ENCODE data around the gene SYCN. TPM values are rescaled to one million over a fixed set of nuclear protein-coding genes. Genes with fewer than 3 reads are reported as not detected.

The SYCN gene
- total RNA-seq, 5 donors from 2014 or later (not counting 1 experiment from before 2014, with no cell fraction given) = 0.82 to 1.7 (median 1.1) TPM; not detected in 2

- H3K9me3 ChIP-seq = no peaks in the 10 kb centered on the region
- Mint-ChIP-seq H3K9me3 (no peaks in the 10 kb centered on the region), H3K4me1 (peaks cover 22 to 26% (median 22%) of the 10 kb centered on the region in 3 donors), H3K27me3 (peaks cover 27 to 60% of the 10 kb centered on the region in 2 donors), H3K27ac (no peak overlapping the region), H3K4me3 (no peak overlapping the region), H3K36me3 (no peaks in the 10 kb centered on the region)
- ChIA-PET POLR2A (no interaction called here), CTCF (no interaction called here)
- no peaks in the 10 kb centered on the region for H3K36me3 ChIP-seq (ENCODE audit: control insufficient read depth in 2 of 2, extremely low read depth in 1 of 2, insufficient read depth in 1 of 2, low read length in 1 of 2)
- H3K27ac ChIP-seq (ENCODE audit: low read length) = no peak overlapping the region
- peaks cover 0 to 22% of the 10 kb centered on the region in 2 experiments for H3K4me1 ChIP-seq (ENCODE audit: control insufficient read depth in 1 of 2, extremely low read depth in 1 of 2, insufficient read depth in 2 of 2, low read length in 2 of 2)
- ATAC-seq (replicated peaks in 1 of 4) = no peak
- no peak overlapping the region for H3K4me3 ChIP-seq (ENCODE audit: control insufficient read depth in 1 of 2, extremely low read depth in 1 of 2, low read length in 1 of 2)
- DNase-seq = no peak
- peaks cover 0 to 71% of the 10 kb centered on the region in 2 experiments for H3K27me3 ChIP-seq (replicated peaks in 1 of 2; ENCODE audit: control insufficient read depth in 2 of 2, extremely low read depth in 1 of 2, insufficient read depth in 2 of 2, low read length in 1 of 2)
- 80% methylated on average over 1 of the region's 2 CpGs for WGBS (ENCODE audit: insufficient coverage)
These were observed 11.2 kb downstream of the SYCN start for GRCh38 chr19:39192846-39193245.

- POLR2A ChIA-PET = no interaction called here
- peaks cover 19 to 49% of the 10 kb centered on the region in 2 donors for H3K27me3 Mint-ChIP-seq
- WGBS (ENCODE audit: insufficient coverage) = 86% methylated on average over 7 of the region's 11 CpGs
These were observed 13.3 kb downstream of the SYCN start for GRCh38 chr19:39190768-39191167.

GRCh38 chr19:39188960-39189359, 15.1 kb downstream of the SYCN start:
- H3K4me1 Mint-ChIP-seq = no peaks in the 10 kb centered on the region
- no peaks in the 10 kb centered on the region for H3K9me3 Mint-ChIP-seq
- ChIA-PET CTCF (interaction anchor here in 1 of 2 donors (0.6 kb wide), 1 partner anchor 1320 kb away, joined by 4 read pairs; no protein-coding TSS in a partner anchor), POLR2A (no interaction called here)
- H3K27me3 Mint-ChIP-seq = peaks cover 12 to 35% of the 10 kb centered on the region in 2 donors
- 74% methylated on average over 4 of the region's 6 CpGs for WGBS (ENCODE audit: insufficient coverage)
- ATAC-seq (replicated peaks in 1 of 4) (no peak), DNase-seq (no peak)
- H3K36me3 ChIP-seq (ENCODE audit: control insufficient read depth in 2 of 2, extremely low read depth in 1 of 2, insufficient read depth in 1 of 2, low read length in 1 of 2) = no peaks in the 10 kb centered on the region
- no peaks in the 10 kb centered on the region for H3K36me3 Mint-ChIP-seq
- no peaks in the 10 kb centered on the region for H3K4me1 ChIP-seq (ENCODE audit: control insufficient read depth in 1 of 2, extremely low read depth in 1 of 2, insufficient read depth in 2 of 2, low read length in 2 of 2)
- H3K27ac ChIP-seq (ENCODE audit: low read length) = no peak overlapping the region
- no peak overlapping the region for H3K4me3 Mint-ChIP-seq
- no peak overlapping the region for H3K27ac Mint-ChIP-seq
- H3K27me3 ChIP-seq (replicated peaks in 1 of 2; ENCODE audit: control insufficient read depth in 2 of 2, extremely low read depth in 1 of 2, insufficient read depth in 2 of 2, low read length in 1 of 2) = peaks cover 0 to 40% of the 10 kb centered on the region in 2 experiments
- H3K9me3 ChIP-seq = no peaks in the 10 kb centered on the region
- no peak overlapping the region for H3K4me3 ChIP-seq (ENCODE audit: control insufficient read depth in 1 of 2, extremely low read depth in 1 of 2, low read length in 1 of 2)

More at GRCh38 chr19:39190768-39191167, 13.3 kb downstream of the SYCN start:
- Histone ChIP-seq H3K9me3 (no peaks in the 10 kb centered on the region), H3K36me3 (ENCODE audit: control insufficient read depth in 2 of 2, extremely low read depth in 1 of 2, insufficient read depth in 1 of 2, low read length in 1 of 2) (no peaks in the 10 kb centered on the region), H3K4me1 (ENCODE audit: control insufficient read depth in 1 of 2, extremely low read depth in 1 of 2, insufficient read depth in 2 of 2, low read length in 2 of 2) (peaks cover 0 to 8% of the 10 kb centered on the region in 2 experiments), H3K27me3 (replicated peaks in 1 of 2; ENCODE audit: control insufficient read depth in 2 of 2, extremely low read depth in 1 of 2, insufficient read depth in 2 of 2, low read length in 1 of 2) (peaks cover 0 to 57% of the 10 kb centered on the region in 2 experiments), H3K27ac (ENCODE audit: low read length) (no peak overlapping the region), H3K4me3 (ENCODE audit: control insufficient read depth in 1 of 2, extremely low read depth in 1 of 2, low read length in 1 of 2) (no peak overlapping the region)
- DNase-seq = no peak
- Mint-ChIP-seq H3K9me3 (no peaks in the 10 kb centered on the region), H3K36me3 (no peaks in the 10 kb centered on the region), H3K4me3 (no peak overlapping the region), H3K4me1 (peaks cover 9% of the 10 kb centered on the region in 3 donors), H3K27ac (no peak overlapping the region)
- ATAC-seq (replicated peaks in 1 of 4) = no peak
- CTCF ChIA-PET = interaction anchor here in 1 of 2 donors (0.6 kb wide), 1 partner anchor 398 kb away, joined by 4 read pairs; no protein-coding TSS in a partner anchor

DNA sequence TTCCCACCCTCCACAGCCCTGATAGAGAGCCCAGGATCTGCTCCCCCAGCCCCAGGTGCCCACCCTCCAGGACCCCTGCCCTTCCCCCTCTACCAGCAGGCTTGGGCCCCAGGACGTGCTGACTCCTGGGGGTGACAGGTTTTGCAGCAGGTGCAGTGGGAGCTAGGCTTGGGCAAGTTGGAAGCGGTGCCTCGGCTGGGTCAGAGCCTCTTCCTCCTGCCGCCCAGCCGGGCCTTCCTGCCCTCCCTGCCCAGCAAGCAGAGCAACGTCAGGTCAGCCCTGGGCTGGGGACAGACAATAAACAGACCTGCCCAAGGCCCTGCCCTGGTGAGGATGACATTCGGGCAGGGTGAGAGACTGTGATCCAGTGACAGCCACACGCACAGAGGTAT, 16.5 kb downstream of the SYCN start:
- CTCF ChIA-PET = interaction anchor here (0.6 to 1.1 kb wide), 3 partner anchors 40 to 65 kb away, joined by 3 to 10 read pairs (median 5); no protein-coding TSS in a partner anchor

DNA sequence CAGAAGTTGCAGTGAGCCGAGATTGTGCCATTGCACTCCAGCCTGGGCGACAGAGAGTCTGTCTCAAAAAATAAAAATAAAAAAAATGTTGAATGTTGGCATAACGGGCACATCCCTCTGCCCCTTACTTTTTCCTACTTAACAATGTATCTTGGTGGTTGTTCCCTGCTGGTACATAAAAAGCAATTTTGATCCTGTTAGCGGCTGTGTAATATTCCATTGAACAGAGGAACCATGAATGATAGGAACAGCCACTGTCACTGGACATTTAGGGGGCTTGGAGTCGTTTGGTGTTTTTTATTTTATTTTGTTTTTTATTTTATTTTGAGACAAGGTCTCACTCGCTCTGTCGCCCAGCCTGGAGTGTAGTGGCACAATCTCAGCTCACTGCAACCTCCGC, 17.7 kb downstream of the SYCN start:
- no peaks in the 10 kb centered on the region for H3K4me1 ChIP-seq (ENCODE audit: control insufficient read depth in 1 of 2, extremely low read depth in 1 of 2, insufficient read depth in 2 of 2, low read length in 2 of 2)
- H3K9me3 ChIP-seq = no peaks in the 10 kb centered on the region
- peaks cover 0 to 18% of the 10 kb centered on the region in 2 experiments for H3K27me3 ChIP-seq (replicated peaks in 1 of 2; ENCODE audit: control insufficient read depth in 2 of 2, extremely low read depth in 1 of 2, insufficient read depth in 2 of 2, low read length in 1 of 2)
- Mint-ChIP-seq H3K27ac (no peak overlapping the region), H3K27me3 (peaks cover 5 to 20% of the 10 kb centered on the region in 2 donors), H3K36me3 (no peaks in the 10 kb centered on the region), H3K9me3 (no peaks in the 10 kb centered on the region), H3K4me3 (no peak overlapping the region), H3K4me1 (no peaks in the 10 kb centered on the region)
- ChIA-PET POLR2A (no interaction called here), CTCF (interaction anchor here in 1 of 2 donors (0.6 kb wide), 2 partner anchors 140 to 649 kb away, joined by 3 to 4 read pairs; no protein-coding TSS in a partner anchor)
- 100% methylated on average over 1 of the region's 8 CpGs for WGBS (ENCODE audit: insufficient coverage)
- H3K27ac ChIP-seq (ENCODE audit: low read length) = no peak overlapping the region
- H3K36me3 ChIP-seq (ENCODE audit: control insufficient read depth in 2 of 2, extremely low read depth in 1 of 2, insufficient read depth in 1 of 2, low read length in 1 of 2) = no peaks in the 10 kb centered on the region
- no peak overlapping the region for H3K4me3 ChIP-seq (ENCODE audit: control insufficient read depth in 1 of 2, extremely low read depth in 1 of 2, low read length in 1 of 2)
- DNase-seq = no peak
- no peak for ATAC-seq (replicated peaks in 1 of 4)

More for the DNA sequence above, 16.5 kb downstream of the SYCN start:
- H3K27me3 Mint-ChIP-seq = peaks cover 5 to 26% of the 10 kb centered on the region in 2 donors
- H3K27ac Mint-ChIP-seq = no peak overlapping the region
- H3K36me3 Mint-ChIP-seq = no peaks in the 10 kb centered on the region
- 59% methylated on average over 7 of the region's 8 CpGs for WGBS (ENCODE audit: insufficient coverage)
- Histone ChIP-seq H3K27ac (ENCODE audit: low read length) (no peak overlapping the region), H3K4me1 (ENCODE audit: control insufficient read depth in 1 of 2, extremely low read depth in 1 of 2, insufficient read depth in 2 of 2, low read length in 2 of 2) (no peaks in the 10 kb centered on the region), H3K36me3 (ENCODE audit: control insufficient read depth in 2 of 2, extremely low read depth in 1 of 2, insufficient read depth in 1 of 2, low read length in 1 of 2) (no peaks in the 10 kb centered on the region), H3K27me3 (replicated peaks in 1 of 2; ENCODE audit: control insufficient read depth in 2 of 2, extremely low read depth in 1 of 2, insufficient read depth in 2 of 2, low read length in 1 of 2) (peaks cover 0 to 27% of the 10 kb centered on the region in 2 experiments), H3K9me3 (no peaks in the 10 kb centered on the region), H3K4me3 (ENCODE audit: control insufficient read depth in 1 of 2, extremely low read depth in 1 of 2, low read length in 1 of 2) (no peak overlapping the region)
- DNase-seq = no peak
- no peaks in the 10 kb centered on the region for H3K4me1 Mint-ChIP-seq
- no peaks in the 10 kb centered on the region for H3K9me3 Mint-ChIP-seq
- POLR2A ChIA-PET = no interaction called here
- no peak overlapping the region for H3K4me3 Mint-ChIP-seq
- no peak for ATAC-seq (replicated peaks in 1 of 4)

GRCh38 chr19:39183104-39183503, 21.0 kb downstream of the SYCN start:
- peaks cover 2 to 7% of the 10 kb centered on the region in 2 donors for H3K36me3 ChIP-seq (ENCODE audit: control insufficient read depth in 2 of 2, extremely low read depth in 1 of 2, insufficient read depth in 1 of 2, low read length in 1 of 2)
- POLR2A ChIA-PET = no interaction called here
- H3K27ac Mint-ChIP-seq = no peak overlapping the region
- H3K9me3 Mint-ChIP-seq = no peaks in the 10 kb centered on the region
- H3K27me3 ChIP-seq (replicated peaks in 1 of 2; ENCODE audit: control insufficient read depth in 2 of 2, extremely low read depth in 1 of 2, insufficient read depth in 2 of 2, low read length in 1 of 2) = peaks cover 0 to 6% of the 10 kb centered on the region in 2 experiments
- peaks cover 3% of the 10 kb centered on the region for H3K36me3 Mint-ChIP-seq
- H3K4me3 Mint-ChIP-seq = no peak overlapping the region
- no peaks in the 10 kb centered on the region for H3K9me3 ChIP-seq
- no peak for ATAC-seq (replicated peaks in 1 of 4)
- DNase-seq = no peak
- no peak overlapping the region for H3K27ac ChIP-seq (ENCODE audit: low read length)
- CTCF ChIA-PET = no interaction called here
- 98% methylated on average over 5 of the region's 8 CpGs for WGBS (ENCODE audit: insufficient coverage)
- no peaks in the 10 kb centered on the region for H3K4me1 ChIP-seq (ENCODE audit: control insufficient read depth in 1 of 2, extremely low read depth in 1 of 2, insufficient read depth in 2 of 2, low read length in 2 of 2)
- peaks cover 0 to 4% of the 10 kb centered on the region in 2 donors for H3K27me3 Mint-ChIP-seq
- H3K4me1 Mint-ChIP-seq = no peaks in the 10 kb centered on the region
- no peak overlapping the region for H3K4me3 ChIP-seq (ENCODE audit: control insufficient read depth in 1 of 2, extremely low read depth in 1 of 2, low read length in 1 of 2)
